ENCODE measurements around the gene WNT3.

DNA sequence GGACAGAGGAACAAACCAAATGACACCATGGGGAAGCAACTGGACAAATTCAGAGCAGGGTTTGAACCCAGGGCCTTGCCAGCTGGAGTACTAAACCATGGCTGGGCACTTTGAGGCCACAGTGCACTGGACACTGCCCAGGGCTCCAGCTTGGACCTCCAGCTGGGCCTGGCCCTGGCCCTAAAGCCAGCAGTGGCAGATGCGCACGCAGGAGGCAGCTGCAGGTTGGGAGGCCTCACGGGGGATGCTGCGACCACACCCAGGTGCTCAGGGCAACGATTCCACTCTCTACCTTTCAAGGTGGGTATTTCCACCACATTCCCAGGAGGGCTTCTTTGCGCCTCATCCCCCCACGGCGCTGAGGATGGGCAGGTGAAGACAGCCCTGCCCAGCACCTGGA is 28.9 kb downstream of the WNT3 start:
- TF ChIP-seq ELF1 (IDR thresholded peaks at IDR 0.05; ENCODE audit: borderline replicate concordance, low read depth) (no peak), JUND (IDR thresholded peaks at IDR 0.05) (no peak), EZH2 (IDR thresholded peaks at IDR 0.05) (no peak), POLR2A (IDR thresholded peaks at IDR 0.05; ENCODE audit: borderline replicate concordance, extremely low read depth, insufficient read depth, insufficient read length) (no peak), POLR2AphosphoS5 (IDR thresholded peaks at IDR 0.05; ENCODE audit: low read depth, low read length) (no peak), EGR1 (IDR thresholded peaks at IDR 0.05; ENCODE audit: low read depth) (no peak), CEBPB (IDR thresholded peaks at IDR 0.05; ENCODE audit: low read depth) (no peak), YY1 (IDR thresholded peaks at IDR 0.05; ENCODE audit: extremely low read depth, insufficient replicate concordance, low read depth, low read length) (no peak), RAD21 (IDR thresholded peaks at IDR 0.05; ENCODE audit: low read depth) (no peak)
- TF ChIP-seq, protein P1, sequence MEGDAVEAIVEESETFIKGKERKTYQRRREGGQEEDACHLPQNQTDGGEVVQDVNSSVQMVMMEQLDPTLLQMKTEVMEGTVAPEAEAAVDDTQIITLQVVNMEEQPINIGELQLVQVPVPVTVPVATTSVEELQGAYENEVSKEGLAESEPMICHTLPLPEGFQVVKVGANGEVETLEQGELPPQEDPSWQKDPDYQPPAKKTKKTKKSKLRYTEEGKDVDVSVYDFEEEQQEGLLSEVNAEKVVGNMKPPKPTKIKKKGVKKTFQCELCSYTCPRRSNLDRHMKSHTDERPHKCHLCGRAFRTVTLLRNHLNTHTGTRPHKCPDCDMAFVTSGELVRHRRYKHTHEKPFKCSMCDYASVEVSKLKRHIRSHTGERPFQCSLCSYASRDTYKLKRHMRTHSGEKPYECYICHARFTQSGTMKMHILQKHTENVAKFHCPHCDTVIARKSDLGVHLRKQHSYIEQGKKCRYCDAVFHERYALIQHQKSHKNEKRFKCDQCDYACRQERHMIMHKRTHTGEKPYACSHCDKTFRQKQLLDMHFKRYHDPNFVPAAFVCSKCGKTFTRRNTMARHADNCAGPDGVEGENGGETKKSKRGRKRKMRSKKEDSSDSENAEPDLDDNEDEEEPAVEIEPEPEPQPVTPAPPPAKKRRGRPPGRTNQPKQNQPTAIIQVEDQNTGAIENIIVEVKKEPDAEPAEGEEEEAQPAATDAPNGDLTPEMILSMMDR (IDR thresholded peaks at IDR 0.05 in 2 of 3, conservative IDR thresholded peaks at IDR 0.05 in 1 of 3; ENCODE audit: borderline replicate concordance in 1 of 3, insufficient read depth in 1 of 3, low read depth in 2 of 3, low read length in 2 of 3): no peak

Measured in HCT116 (cell line).